ENCODE data around the gene JMJD6. TPM values are rescaled to one million over a fixed set of nuclear protein-coding genes. Genes with fewer than 3 reads are reported as not detected.
A peak's percentile ranks its signal among the peaks of the same experiment; 100 is the strongest.

JMJD6 gene
- 10 to 100 TPM; 38.6 to 41.6 TPM for total RNA-seq

DNA sequence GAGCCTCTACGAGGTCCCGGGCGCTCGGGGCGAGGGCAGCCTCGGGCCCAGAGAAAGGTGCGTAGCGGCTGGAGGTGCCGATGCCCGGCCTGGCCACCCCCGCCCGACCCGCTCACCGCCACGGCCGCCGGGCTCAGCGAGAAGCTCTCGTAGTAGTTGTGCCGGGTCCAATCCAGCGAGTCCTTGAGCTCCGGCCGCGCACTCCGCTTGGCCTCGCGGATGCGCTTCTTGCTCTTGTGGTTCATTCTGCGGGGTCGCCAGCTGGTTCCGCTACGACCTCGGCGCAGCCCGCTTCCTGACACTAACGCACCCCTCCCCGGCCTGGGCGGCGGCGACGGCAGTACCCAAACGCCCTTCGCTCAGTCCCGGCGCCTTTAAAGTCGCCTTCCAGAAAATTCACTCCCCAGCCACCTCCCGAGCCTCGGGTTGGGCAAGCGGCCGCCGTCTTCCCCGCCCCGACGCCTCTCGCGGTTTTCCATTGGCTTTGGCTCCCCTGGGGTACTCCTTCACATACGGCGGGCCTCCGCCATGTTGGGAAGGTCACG lies at the start of gene JMJD6:
Gene JMJD6, minus strand, starts transcription at position 376 of the 545 bp plus-strand sequence. Its CDS starts 131 bp downstream, at position 245.
- H3K4me3 ChIP-seq = peak within 1 kb of the TSS; percentile 98
- no peaks in the 10 kb centered on the region for H3K9me3 ChIP-seq
- H3K27me3 ChIP-seq = no peaks in the 10 kb centered on the region
- H3K9ac ChIP-seq (ENCODE audit: low read depth in 2 of 2, low read length in 2 of 2) = peak within 1 kb of the TSS; percentile 94 to 99
- H3K27ac ChIP-seq = peak within 1 kb of the TSS; percentile 100
- H3K36me3 ChIP-seq = peaks cover 19% of the 10 kb centered on the region
- peak; percentile 99 for DNase-seq
- peaks cover 7% of the 10 kb centered on the region for H3K4me1 ChIP-seq
- TF ChIP-seq, protein P1, sequence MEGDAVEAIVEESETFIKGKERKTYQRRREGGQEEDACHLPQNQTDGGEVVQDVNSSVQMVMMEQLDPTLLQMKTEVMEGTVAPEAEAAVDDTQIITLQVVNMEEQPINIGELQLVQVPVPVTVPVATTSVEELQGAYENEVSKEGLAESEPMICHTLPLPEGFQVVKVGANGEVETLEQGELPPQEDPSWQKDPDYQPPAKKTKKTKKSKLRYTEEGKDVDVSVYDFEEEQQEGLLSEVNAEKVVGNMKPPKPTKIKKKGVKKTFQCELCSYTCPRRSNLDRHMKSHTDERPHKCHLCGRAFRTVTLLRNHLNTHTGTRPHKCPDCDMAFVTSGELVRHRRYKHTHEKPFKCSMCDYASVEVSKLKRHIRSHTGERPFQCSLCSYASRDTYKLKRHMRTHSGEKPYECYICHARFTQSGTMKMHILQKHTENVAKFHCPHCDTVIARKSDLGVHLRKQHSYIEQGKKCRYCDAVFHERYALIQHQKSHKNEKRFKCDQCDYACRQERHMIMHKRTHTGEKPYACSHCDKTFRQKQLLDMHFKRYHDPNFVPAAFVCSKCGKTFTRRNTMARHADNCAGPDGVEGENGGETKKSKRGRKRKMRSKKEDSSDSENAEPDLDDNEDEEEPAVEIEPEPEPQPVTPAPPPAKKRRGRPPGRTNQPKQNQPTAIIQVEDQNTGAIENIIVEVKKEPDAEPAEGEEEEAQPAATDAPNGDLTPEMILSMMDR (IDR thresholded peaks at IDR 0.05) = no peak
- intact Hi-C loops (cut with DNase I) = no loop called here

DNA sequence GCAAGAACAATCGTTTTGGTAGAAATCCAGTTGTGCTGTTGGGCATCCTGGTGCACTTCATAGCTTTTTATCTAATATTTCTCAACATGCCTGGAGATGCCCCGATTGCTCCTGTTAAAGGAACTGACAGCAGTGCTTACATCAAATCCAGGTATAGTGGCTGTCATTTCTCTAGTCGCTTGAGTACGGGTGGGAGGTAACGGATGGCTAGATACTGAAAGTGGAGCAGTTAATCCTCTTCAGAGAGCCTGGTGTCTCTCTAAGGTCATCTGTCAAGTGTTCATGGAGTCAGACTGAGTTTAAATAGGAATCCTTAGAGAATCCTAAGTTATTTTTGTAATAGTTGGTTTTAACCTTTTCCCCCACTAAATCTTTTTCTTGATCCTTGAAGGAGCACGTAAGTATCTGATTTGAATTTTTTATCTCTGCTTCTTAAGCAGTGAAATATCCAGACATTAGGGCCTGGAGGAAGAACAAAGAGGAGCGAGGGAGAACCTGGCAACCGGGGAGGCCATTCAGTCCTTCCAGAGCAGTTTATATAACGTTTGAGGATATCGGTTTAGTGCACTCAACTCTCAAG lies 48.7 kb upstream of the JMJD6 start:
- intact Hi-C loops (cut with DNase I) = no loop called here
- no peaks in the 10 kb centered on the region for H3K27me3 ChIP-seq
- DNase-seq = no peak
- TF ChIP-seq, protein P1 (IDR thresholded peaks at IDR 0.05) = no peak
- H3K27ac ChIP-seq = no peak overlapping the region
- H3K36me3 ChIP-seq = no peaks in the 10 kb centered on the region
- H3K4me3 ChIP-seq = no peak overlapping the region
- no peaks in the 10 kb centered on the region for H3K4me1 ChIP-seq
- H3K9me3 ChIP-seq = no peaks in the 10 kb centered on the region
- no peak overlapping the region for H3K9ac ChIP-seq (ENCODE audit: low read depth in 2 of 2, low read length in 2 of 2)

DNA sequence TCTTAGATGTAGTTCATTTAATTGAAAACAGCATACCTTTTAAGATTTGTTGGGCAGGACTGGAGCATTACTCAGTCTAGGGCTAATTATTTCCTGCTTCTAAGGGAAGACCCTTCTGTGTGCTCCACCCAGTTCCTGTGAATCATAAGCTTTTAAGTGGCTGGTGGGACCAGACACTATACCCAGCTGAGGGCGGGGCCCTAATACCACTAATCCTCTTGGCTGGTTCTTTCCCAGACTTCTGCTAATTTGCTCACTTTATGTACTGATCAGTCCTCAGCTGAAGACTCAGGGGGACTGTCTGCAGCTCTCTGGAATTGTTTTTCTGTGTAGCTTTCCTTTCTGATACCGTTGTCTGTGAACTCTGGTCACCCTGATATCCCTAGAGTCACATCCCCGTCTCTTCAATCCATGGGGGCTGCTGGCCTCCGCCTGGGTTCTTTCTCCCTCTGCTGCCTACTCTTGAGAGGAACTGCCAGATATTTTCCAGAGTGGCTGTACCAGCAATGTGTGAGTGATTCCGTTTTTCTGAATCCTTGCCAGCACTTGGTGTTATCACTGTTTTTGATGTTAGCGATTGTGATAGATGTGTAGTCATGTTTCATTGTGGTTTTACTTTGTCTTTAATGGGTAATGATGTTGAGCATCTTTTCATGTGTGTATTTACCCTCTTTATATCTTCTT lies 46.6 kb upstream of the JMJD6 start:
- no peaks in the 10 kb centered on the region for H3K36me3 ChIP-seq

DNA sequence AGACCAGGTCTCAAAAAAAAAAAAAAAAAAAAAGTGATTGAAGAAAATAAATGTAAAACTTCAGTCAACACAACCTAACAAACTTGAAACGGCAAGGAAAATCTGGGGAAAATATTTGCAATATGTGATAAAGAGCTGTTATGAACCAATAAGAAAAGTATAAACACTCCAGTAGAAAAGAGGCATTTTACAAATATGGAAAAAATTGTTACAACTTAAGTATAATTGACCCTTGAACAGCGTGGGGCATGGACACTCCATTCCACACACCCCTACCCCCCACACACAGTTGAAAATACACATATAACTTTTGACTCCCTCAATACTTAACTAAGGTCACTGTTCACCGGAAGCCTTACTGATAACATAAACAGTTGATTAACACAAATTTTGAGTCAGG lies 32.2 kb upstream of the JMJD6 start:
- intact Hi-C loops (cut with DNase I) = no loop called here
- no peak for DNase-seq
- no peaks in the 10 kb centered on the region for H3K4me1 ChIP-seq
- no peak overlapping the region for H3K9ac ChIP-seq (ENCODE audit: low read depth in 2 of 2, low read length in 2 of 2)
- TF ChIP-seq, protein P1 (IDR thresholded peaks at IDR 0.05) = no peak
- no peak overlapping the region for H3K27ac ChIP-seq
- H3K9me3 ChIP-seq = no peaks in the 10 kb centered on the region
- no peaks in the 10 kb centered on the region for H3K36me3 ChIP-seq
- no peak overlapping the region for H3K4me3 ChIP-seq
- H3K27me3 ChIP-seq = no peaks in the 10 kb centered on the region

More for the DNA sequence above, 46.6 kb upstream of the JMJD6 start:
- H3K4me3 ChIP-seq = no peak overlapping the region
- DNase-seq = no peak
- no peaks in the 10 kb centered on the region for H3K9me3 ChIP-seq
- intact Hi-C loops (cut with DNase I) = no loop called here
- H3K9ac ChIP-seq (ENCODE audit: low read depth in 2 of 2, low read length in 2 of 2) = peak overlapping the region in 1 of 2 donors; percentile 12
- H3K27ac ChIP-seq = no peak overlapping the region
- H3K27me3 ChIP-seq = no peaks in the 10 kb centered on the region
- TF ChIP-seq, protein P1 (IDR thresholded peaks at IDR 0.05) = no peak
- no peaks in the 10 kb centered on the region for H3K4me1 ChIP-seq

DNA sequence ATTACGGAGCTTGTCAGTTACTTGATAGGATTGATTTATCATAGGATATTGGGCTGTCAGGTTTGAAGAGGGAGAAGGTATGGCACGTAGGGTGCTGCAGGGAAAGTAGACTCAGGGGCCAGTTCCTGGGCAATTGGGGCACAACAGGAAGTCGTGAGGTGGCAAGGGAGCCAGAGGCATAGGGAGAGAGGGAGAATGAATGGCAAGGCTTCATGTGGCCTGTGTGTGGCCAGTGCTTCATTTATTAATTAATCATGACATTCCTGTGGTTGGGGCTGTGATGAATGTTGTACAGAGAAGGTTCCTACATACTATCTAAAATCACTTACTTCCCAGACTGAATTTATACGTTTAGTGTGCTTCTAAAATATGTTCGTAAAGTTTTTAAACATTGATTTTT lies 30.9 kb upstream of the JMJD6 start:
- intact Hi-C loops (cut with DNase I) = no loop called here
- H3K9ac ChIP-seq (ENCODE audit: low read depth in 2 of 2, low read length in 2 of 2) = no peak overlapping the region
- H3K36me3 ChIP-seq = no peaks in the 10 kb centered on the region
- no peak overlapping the region for H3K4me3 ChIP-seq
- H3K9me3 ChIP-seq = no peaks in the 10 kb centered on the region
- TF ChIP-seq, protein P1 (IDR thresholded peaks at IDR 0.05) = no peak
- no peak overlapping the region for H3K27ac ChIP-seq
- DNase-seq = no peak
- no peaks in the 10 kb centered on the region for H3K27me3 ChIP-seq
- H3K4me1 ChIP-seq = no peaks in the 10 kb centered on the region

Data from colonic mucosa (tissue), 4 donors.